ENCODE measurements around the gene ULK4.

DNA sequence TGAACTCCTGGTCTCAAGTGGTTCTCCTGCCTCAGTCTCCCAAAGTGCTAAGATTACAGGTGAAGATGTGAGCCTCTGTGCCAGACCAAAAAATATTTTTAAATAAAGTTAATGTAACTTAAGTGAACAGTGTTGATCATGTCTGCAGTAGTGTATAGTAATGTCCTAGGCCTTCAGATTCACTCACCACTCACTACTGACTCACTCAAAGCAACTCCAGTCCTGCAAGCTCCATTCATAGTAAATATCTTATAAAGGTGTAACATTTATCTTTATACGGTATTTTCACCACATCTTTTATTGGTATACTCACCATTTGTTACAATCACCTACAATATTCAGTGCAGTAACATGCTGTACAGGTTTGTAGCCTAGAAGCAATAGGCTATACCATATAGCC, 264.2 kb downstream of the ULK4 start:
- no peak for TF ChIP-seq FOXK2 (IDR thresholded peaks at IDR 0.05)
- no peak for TF ChIP-seq ZNF384 (IDR thresholded peaks at IDR 0.05)
- TF ChIP-seq SP1 (IDR thresholded peaks at IDR 0.05), result no peak
- TF ChIP-seq SUZ12 (IDR thresholded peaks at IDR 0.05), result no peak
- no peak for TF ChIP-seq L3MBTL2 (conservative IDR thresholded peaks at IDR 0.05)
- no peak for TF ChIP-seq LEF1 (IDR thresholded peaks at IDR 0.05; ENCODE audit: borderline replicate concordance)
- TF ChIP-seq BHLHE40 (IDR thresholded peaks at IDR 0.05; ENCODE audit: borderline replicate concordance), result no peak
- TF ChIP-seq NFRKB (IDR thresholded peaks at IDR 0.05), result no peak
- no peak for TF ChIP-seq ELF4 (IDR thresholded peaks at IDR 0.05)
- TF ChIP-seq, protein P1, sequence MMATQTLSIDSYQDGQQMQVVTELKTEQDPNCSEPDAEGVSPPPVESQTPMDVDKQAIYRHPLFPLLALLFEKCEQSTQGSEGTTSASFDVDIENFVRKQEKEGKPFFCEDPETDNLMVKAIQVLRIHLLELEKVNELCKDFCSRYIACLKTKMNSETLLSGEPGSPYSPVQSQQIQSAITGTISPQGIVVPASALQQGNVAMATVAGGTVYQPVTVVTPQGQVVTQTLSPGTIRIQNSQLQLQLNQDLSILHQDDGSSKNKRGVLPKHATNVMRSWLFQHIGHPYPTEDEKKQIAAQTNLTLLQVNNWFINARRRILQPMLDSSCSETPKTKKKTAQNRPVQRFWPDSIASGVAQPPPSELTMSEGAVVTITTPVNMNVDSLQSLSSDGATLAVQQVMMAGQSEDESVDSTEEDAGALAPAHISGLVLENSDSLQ (IDR thresholded peaks at IDR 0.05), result no peak
- TF ChIP-seq FOXM1 (IDR thresholded peaks at IDR 0.05; ENCODE audit: borderline replicate concordance), result no peak
- TF ChIP-seq FOXA1 (IDR thresholded peaks at IDR 0.05), result no peak
- no peak for TF ChIP-seq ARNT (IDR thresholded peaks at IDR 0.05)
